ENCODE measurements around the gene CTCF. TPM values are rescaled to one million over a fixed set of nuclear protein-coding genes. Genes with fewer than 3 reads are reported as not detected.
"Not testable (repeated sequence)": the region's sequence is repeated elsewhere in the genome, so short reads cannot be mapped to it uniquely, and the experiment has no call there.

Gene CTCF
- total RNA-seq, 1 donor from 2014 or later: 25.9 TPM

DNA sequence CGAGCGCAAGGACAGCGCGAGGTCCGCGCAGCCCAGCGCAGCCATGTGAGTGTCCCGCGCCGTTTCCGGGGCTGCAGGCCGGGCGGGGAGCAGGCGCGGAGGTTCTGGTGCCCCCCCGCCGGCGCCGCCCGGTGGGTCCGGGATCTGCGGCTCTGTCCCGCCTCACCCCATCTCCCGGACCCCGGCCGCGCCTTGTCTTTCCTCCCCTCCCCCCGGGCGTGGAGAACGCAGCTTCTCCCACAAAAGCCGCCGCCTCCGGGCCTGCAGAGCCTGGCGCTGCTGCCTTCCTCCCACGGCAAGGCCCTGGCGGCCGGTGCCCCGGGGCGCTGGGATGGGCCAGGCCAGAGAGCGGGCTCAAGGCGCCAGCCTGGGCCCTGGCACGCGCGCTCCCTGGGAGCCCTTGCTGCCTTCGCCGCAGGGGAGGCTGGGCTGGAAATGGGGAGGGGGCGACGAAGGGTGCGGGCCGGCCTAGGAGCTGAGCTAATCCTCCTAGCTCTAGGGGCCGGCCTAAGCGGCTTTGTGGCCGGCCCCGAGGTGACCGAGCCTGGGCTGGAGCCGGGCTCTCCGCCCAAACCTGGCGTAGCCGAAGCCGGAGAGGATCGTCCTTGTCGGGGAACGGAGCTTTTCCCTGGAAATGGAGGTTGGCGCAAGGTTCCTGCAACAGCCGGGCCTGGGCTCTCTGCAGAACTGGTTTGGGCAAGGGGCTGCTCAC, 33.3 kb upstream of the CTCF start:
- peak overlapping the region; percentile 92 for H3K4me3 ChIP-seq (ENCODE audit: low read depth, low read length)
- TF ChIP-seq, protein P1, sequence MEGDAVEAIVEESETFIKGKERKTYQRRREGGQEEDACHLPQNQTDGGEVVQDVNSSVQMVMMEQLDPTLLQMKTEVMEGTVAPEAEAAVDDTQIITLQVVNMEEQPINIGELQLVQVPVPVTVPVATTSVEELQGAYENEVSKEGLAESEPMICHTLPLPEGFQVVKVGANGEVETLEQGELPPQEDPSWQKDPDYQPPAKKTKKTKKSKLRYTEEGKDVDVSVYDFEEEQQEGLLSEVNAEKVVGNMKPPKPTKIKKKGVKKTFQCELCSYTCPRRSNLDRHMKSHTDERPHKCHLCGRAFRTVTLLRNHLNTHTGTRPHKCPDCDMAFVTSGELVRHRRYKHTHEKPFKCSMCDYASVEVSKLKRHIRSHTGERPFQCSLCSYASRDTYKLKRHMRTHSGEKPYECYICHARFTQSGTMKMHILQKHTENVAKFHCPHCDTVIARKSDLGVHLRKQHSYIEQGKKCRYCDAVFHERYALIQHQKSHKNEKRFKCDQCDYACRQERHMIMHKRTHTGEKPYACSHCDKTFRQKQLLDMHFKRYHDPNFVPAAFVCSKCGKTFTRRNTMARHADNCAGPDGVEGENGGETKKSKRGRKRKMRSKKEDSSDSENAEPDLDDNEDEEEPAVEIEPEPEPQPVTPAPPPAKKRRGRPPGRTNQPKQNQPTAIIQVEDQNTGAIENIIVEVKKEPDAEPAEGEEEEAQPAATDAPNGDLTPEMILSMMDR (conservative IDR thresholded peaks at IDR 0.05; ENCODE audit: low read depth, low read length): no peak
- DNase-seq (ENCODE audit: low read depth): no peak

- peak overlapping the region; percentile 92 for H3K4me3 ChIP-seq (ENCODE audit: low read depth, low read length)
- no peak for DNase-seq (ENCODE audit: low read depth)
- TF ChIP-seq, protein P1 (conservative IDR thresholded peaks at IDR 0.05; ENCODE audit: low read depth, low read length): no peak
Measured at GRCh38 chr16:67529582-67530012, 32.7 kb upstream of the CTCF start.

GRCh38 chr16:67530013-67530939, 32.0 kb upstream of the CTCF start:
- peak overlapping the region; percentile 92 for H3K4me3 ChIP-seq (ENCODE audit: low read depth, low read length)
- no peak for DNase-seq (ENCODE audit: low read depth)
- TF ChIP-seq, protein P1 (conservative IDR thresholded peaks at IDR 0.05; ENCODE audit: low read depth, low read length): no peak

GRCh38 chr16:67531247-67531646, 31.1 kb upstream of the CTCF start:
- H3K4me3 ChIP-seq (ENCODE audit: low read depth, low read length): peak overlapping the region; percentile 92
- TF ChIP-seq, protein P1 (conservative IDR thresholded peaks at IDR 0.05; ENCODE audit: low read depth, low read length): no peak
- DNase-seq (ENCODE audit: low read depth): no peak

DNA sequence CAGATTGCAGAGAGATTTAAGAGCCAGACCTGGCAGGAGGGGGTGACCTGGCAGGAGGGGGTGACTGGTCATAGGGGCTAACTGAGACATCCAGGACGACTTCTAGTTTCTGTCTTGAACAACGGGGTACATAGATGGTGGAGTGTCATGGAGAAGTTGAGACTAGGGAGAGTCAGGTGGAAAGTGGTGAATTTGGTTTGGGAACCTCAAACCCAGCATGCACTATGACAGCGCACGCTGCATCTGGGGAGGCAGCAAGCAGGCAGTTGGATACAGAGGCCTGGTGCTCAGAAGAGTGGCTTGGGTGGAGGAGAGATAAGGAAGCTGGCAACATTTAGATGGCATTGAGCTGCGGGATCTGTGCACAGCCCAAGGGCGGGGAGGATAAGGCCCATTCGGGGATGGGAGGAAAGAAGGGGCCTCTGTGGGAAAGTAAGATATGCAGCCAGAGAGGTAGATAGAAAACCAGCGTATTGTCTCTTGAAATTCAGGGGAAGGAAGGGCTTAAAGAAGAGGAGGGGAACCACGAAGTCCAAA, 29.2 kb upstream of the CTCF start:
- H3K4me3 ChIP-seq (ENCODE audit: low read depth, low read length): no peak overlapping the region
- DNase-seq (ENCODE audit: low read depth): no peak
- TF ChIP-seq, protein P1 (conservative IDR thresholded peaks at IDR 0.05; ENCODE audit: low read depth, low read length): no peak

- not testable (repeated sequence) for DNase-seq (ENCODE audit: low read depth)
Measured at GRCh38 chr16:67533987-67534386, 28.3 kb upstream of the CTCF start.

DNA sequence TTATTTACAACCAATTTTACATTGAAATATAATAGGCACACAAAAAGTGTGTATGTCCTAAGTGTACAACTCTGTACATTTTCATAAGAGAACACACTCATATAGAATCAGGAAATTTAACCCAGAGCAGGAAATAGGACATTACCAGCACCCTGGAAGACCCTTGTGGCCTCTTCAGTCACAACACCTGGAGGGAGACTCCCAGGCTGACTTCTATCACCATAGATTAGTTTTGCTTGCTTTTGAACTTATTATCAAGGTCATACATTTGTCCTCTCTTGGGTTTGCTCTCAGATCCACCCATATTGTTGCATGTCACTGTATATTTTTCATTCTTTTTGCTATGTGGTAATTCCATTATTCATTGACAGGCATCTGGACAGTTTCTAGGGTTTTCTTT, 27.9 kb upstream of the CTCF start:
- no peak for DNase-seq (ENCODE audit: low read depth)
- no peak overlapping the region for H3K4me3 ChIP-seq (ENCODE audit: low read depth, low read length)
- TF ChIP-seq, protein P1 (conservative IDR thresholded peaks at IDR 0.05; ENCODE audit: low read depth, low read length): no peak

More at GRCh38 chr16:67533987-67534386, 28.3 kb upstream of the CTCF start:
- H3K4me3 ChIP-seq (ENCODE audit: low read depth, low read length): not testable (repeated sequence)

Data from epithelial cell of proximal tubule (primary cell).